K562 (cell line): ENCODE results near the gene HDAC7. TPM values are rescaled to one million over a fixed set of nuclear protein-coding genes. Genes with fewer than 3 reads are reported as not detected.
A peak's percentile ranks its signal among the peaks of the same experiment; 100 is the strongest.

ENCODE experiments used
- ATAC-seq: fragments of 200-7000 bp; cut with Tn5 transposase; 3 replicates; pipeline ENCODE4 v1.9.1; 2020; ENCODE audit warnings: moderate library complexity
- BruUV-seq: library from RNA; stranded (reverse); fragments of 400-500 nt; replicated peaks from 2 replicates; lab custom pipeline; 2021; lab: Mats Ljungman, UMichigan
- CTCF ChIA-PET: fragments of 300-600 bp; formaldehyde crosslinking; extraction: SDS; loops from one replicate; lab custom pipeline; 2021; ENCODE audit warnings: low intra/inter-chr PET ratio; lab: Yijun Ruan, JAX
- POLR2A ChIA-PET: fragments of 300-600, 350-650 bp; sonication (Branson Sonifier 250); formaldehyde crosslinking; extraction: SDS; loops from one replicate; lab custom pipeline; 2021; ENCODE audit warnings: antibody characterized with exemption, inconsistent platforms; lab: Yijun Ruan, JAX
- DNase-seq, 4 experiments: peaks; one replicate each; pipeline versions ENCODE4 v3.0.0 to v3.0.0-alpha.2; 2011 to 2018; ENCODE audit warnings: low spot score in 3 of 4, mixed read lengths in 3 of 4; ENCODE audit errors: extremely low read depth in 1 of 4
- FAIRE-seq: peaks from 2 replicates; lab custom pipeline; 2011; peaks lifted over from hg19 to GRCh38; lab: Jason Lieb, UNC
- H2AFZ ChIP-seq: 2 replicates; pipeline ENCODE4 v1.6.0; 2011; ENCODE audit warnings: low read depth, low read length, control low read depth, inconsistent platforms
- H3K27ac ChIP-seq: fragments of 200-600 bp; 3 replicates; pipeline ENCODE4 v1.8.0; 2011; ENCODE audit warnings: low read depth, mild to moderate bottlenecking, control low read depth, inconsistent platforms, low read length, moderate library complexity, mixed read lengths; ENCODE audit errors: extremely low read depth
- H3K27me3 ChIP-seq, 2 experiments: fragments of 300-600 bp in 1 of 2; 2 replicates in 1 of 2; 3 replicates in 1 of 2; pipeline versions ENCODE4 v1.6.0 to v1.8.0; 2011; ENCODE audit warnings: inconsistent platforms in 2 of 2, low read length in 2 of 2, mild to moderate bottlenecking in 1 of 2, mixed read lengths in 1 of 2, moderate library complexity in 1 of 2; ENCODE audit not compliant: control insufficient read depth in 2 of 2, insufficient read depth in 2 of 2
- H3K36me3 ChIP-seq: fragments of 300-600 bp; 3 replicates; pipeline ENCODE4 v1.8.0; 2011; ENCODE audit warnings: mild to moderate bottlenecking, low read length, inconsistent platforms; ENCODE audit not compliant: control insufficient read depth, insufficient read depth
- H3K4me1 ChIP-seq, 2 experiments: fragments of 200-600 bp in 1 of 2; replicated peaks in 1 of 2; 2 replicates in 1 of 2; 3 replicates in 1 of 2; pipeline versions ENCODE4 v1.5.1 to v1.8.0; 2011; ENCODE audit warnings: inconsistent platforms in 2 of 2, low read length in 2 of 2, mild to moderate bottlenecking in 1 of 2, mixed read lengths in 1 of 2, moderate library complexity in 1 of 2; ENCODE audit not compliant: control insufficient read depth in 2 of 2, insufficient read depth in 2 of 2
- H3K4me2 ChIP-seq: 2 replicates; pipeline ENCODE4 v1.6.1; 2011; ENCODE audit warnings: low read length, control low read depth, inconsistent platforms, mixed read lengths; ENCODE audit not compliant: insufficient read depth
- H3K4me3 ChIP-seq: fragments of 200-600 bp; sonication (generic), shearing (Covaris generic); 2 replicates; pipeline ENCODE4 v1.5.1; 2016; ENCODE audit warnings: control low read depth, inconsistent platforms
- H3K79me2 ChIP-seq: fragments of 200-600 bp; 3 replicates; pipeline ENCODE4 v1.8.0; 2011; ENCODE audit warnings: low read length, inconsistent platforms; ENCODE audit not compliant: control insufficient read depth, insufficient read depth
- H3K9ac ChIP-seq, 2 experiments: 2 replicates each; pipeline versions ENCODE4 v1.6.0 to v1.6.1; 2011; ENCODE audit warnings: low read depth in 2 of 2, low read length in 2 of 2, control low read depth in 1 of 2, inconsistent platforms in 1 of 2, mild to moderate bottlenecking in 1 of 2, mixed read lengths in 1 of 2; ENCODE audit not compliant: insufficient read depth in 1 of 2
- H3K9me1 ChIP-seq: one replicate; pipeline ENCODE4 v1.6.0; 2011; ENCODE audit warnings: inconsistent platforms, mild to moderate bottlenecking, low read length, moderate library complexity; ENCODE audit not compliant: control insufficient read depth, insufficient read depth
- H3K9me3 ChIP-seq: replicated peaks from 2 replicates; pipeline ENCODE4 v1.5.1; 2011; ENCODE audit warnings: low read depth, low read length, inconsistent platforms; ENCODE audit not compliant: control insufficient read depth, insufficient read depth
- H4K20me1 ChIP-seq: replicated peaks from 2 replicates; pipeline ENCODE4 v1.6.1; 2011; ENCODE audit warnings: low read length, inconsistent platforms, mixed read lengths; ENCODE audit not compliant: control insufficient read depth, insufficient read depth
- CBFA2T2 ChIP-seq: fragments of 450-650 bp; conservative IDR thresholded peaks from 2 replicates; pipeline ENCODE4 v1.6.1; 2017; ENCODE audit warnings: mild to moderate bottlenecking
- CXXC5 ChIP-seq: fragments of 250-450 bp; sonication (Bioruptor Pico); IDR thresholded peaks from 2 replicates; pipeline ENCODE4 v1.8.0; 2022; ENCODE audit warnings: inconsistent platforms, mild to moderate bottlenecking, moderate library complexity
- FOXM1 ChIP-seq, 2 experiments: fragments of 450-650 bp in 1 of 2; sonication (generic) in 1 of 2; formaldehyde crosslinking in 1 of 2; IDR thresholded peaks; 2 replicates each; pipeline versions ENCODE4 v1.6.1 to v1.9.0; 2017 to 2022; ENCODE audit warnings: low read depth in 2 of 2, mild to moderate bottlenecking in 2 of 2, missing genetic modification reagents in 1 of 2, moderate library complexity in 1 of 2
- KAT7 ChIP-seq: sonication (generic); formaldehyde crosslinking; IDR thresholded peaks from 2 replicates; pipeline ENCODE4 v1.8.0; 2022; ENCODE audit warnings: missing genetic modification reagents, mild to moderate bottlenecking, borderline replicate concordance
- KDM2B ChIP-seq: fragments of 250-450 bp; sonication (Bioruptor Pico); IDR thresholded peaks from 2 replicates; pipeline ENCODE4 v1.8.0; 2021; ENCODE audit warnings: mild to moderate bottlenecking, moderate library complexity
- L3MBTL2 ChIP-seq: fragments of 450-650 bp; IDR thresholded peaks from 2 replicates; pipeline ENCODE4 v1.6.1; 2016; ENCODE audit warnings: mild to moderate bottlenecking, moderate library complexity
- POLR2H ChIP-seq: IDR thresholded peaks from 2 replicates; pipeline ENCODE4 v1.6.1; 2016; ENCODE audit warnings: missing genetic modification characterization, low read depth, mild to moderate bottlenecking, control low read depth, missing compliant biosample characterization, moderate library complexity
- PRMT5 ChIP-seq: sonication (generic); formaldehyde crosslinking; IDR thresholded peaks from 2 replicates; pipeline ENCODE4 v1.5.0; 2020; ENCODE audit warnings: missing genetic modification reagents
- RREB1 ChIP-seq: fragments of 250-450 bp; sonication (Bioruptor Pico); IDR thresholded peaks from 2 replicates; pipeline ENCODE4 v1.4.0; 2020
- ZFPM2 ChIP-seq: fragments of 250-450 bp; sonication (Bioruptor Pico); IDR thresholded peaks from 2 replicates; pipeline ENCODE4 v1.5.1; 2022; ENCODE audit warnings: mild to moderate bottlenecking
- ZNF311 ChIP-seq: fragments of 250-450 bp; sonication (Bioruptor Pico); IDR thresholded peaks from 2 replicates; pipeline ENCODE4 v1.4.0; 2020; ENCODE audit warnings: mild to moderate bottlenecking, moderate library complexity
- WGBS: fragments of 100-300 bp; shearing (Covaris generic); methylation state at CpG from one replicate; pipeline ENCODE4 v1.1.6; 2016; ENCODE audit warnings: low coverage, mixed read lengths; ENCODE audit not compliant: insufficient coverage; ENCODE audit errors: missing lambda C conversion rate; 5-methylcytosine and 5-hydroxymethylcytosine counted together
- in situ Hi-C: fragments of 300-500 bp; cut with MboI; formaldehyde crosslinking; loops from 4 replicates; pipeline ENCODE4 v1.15.0; 2018; ENCODE audit warnings: inconsistent platforms, mixed read lengths
- intact Hi-C: fragments of 100-400 bp; cut with micrococcal nuclease; formaldehyde crosslinking; loops from 2 replicates; pipeline ENCODE4 v1.14.2; 2022
- polyA plus RNA-seq, 8 experiments: library from polyadenylated mRNA; depleted of rRNA in 4 of 8; stranded (reverse) in 5 of 8; unstranded in 3 of 8; fragments of >200 nt; fragmentation: Nextera tagmentation in 2 of 8; fragmentation: Illumina TruSeq in 1 of 8; extraction: Ambion mirVana in 2 of 8; extraction: Trizol in 1 of 8; gene quantifications; 2 replicates each; pipeline versions ENCODE4 v1.2.1 to v1.2.3, GENCODE V29; 2011 to 2014; ENCODE audit warnings: inconsistent platforms in 1 of 8, missing spikeins in 1 of 8
- total RNA-seq, 7 experiments: library from RNA; depleted of rRNA in 6 of 7; stranded (reverse); fragments of >200 nt in 6 of 7; fragmentation: Illumina TruSeq in 2 of 7; extraction: Trizol in 2 of 7; gene quantifications; 2 replicates each; pipeline versions ENCODE4 v1.2.1 to v1.2.3, GENCODE V29; 2011 to 2021; ENCODE audit warnings: low replicate concordance in 1 of 7
- TF ChIP-seq, protein P1 (sequence below): sonication (generic); formaldehyde crosslinking; IDR thresholded peaks from 2 replicates; pipeline ENCODE4 v1.8.0; 2022; ENCODE audit warnings: mild to moderate bottlenecking, low read depth, missing genetic modification reagents

Gene HDAC7
- total and polyA plus RNA-seq, 9 of the 15 experiments (the other 6 are each of a cell fraction or from before 2014, with no cell fraction given): 2.5 to 129 (median 31.1) TPM

DNA sequence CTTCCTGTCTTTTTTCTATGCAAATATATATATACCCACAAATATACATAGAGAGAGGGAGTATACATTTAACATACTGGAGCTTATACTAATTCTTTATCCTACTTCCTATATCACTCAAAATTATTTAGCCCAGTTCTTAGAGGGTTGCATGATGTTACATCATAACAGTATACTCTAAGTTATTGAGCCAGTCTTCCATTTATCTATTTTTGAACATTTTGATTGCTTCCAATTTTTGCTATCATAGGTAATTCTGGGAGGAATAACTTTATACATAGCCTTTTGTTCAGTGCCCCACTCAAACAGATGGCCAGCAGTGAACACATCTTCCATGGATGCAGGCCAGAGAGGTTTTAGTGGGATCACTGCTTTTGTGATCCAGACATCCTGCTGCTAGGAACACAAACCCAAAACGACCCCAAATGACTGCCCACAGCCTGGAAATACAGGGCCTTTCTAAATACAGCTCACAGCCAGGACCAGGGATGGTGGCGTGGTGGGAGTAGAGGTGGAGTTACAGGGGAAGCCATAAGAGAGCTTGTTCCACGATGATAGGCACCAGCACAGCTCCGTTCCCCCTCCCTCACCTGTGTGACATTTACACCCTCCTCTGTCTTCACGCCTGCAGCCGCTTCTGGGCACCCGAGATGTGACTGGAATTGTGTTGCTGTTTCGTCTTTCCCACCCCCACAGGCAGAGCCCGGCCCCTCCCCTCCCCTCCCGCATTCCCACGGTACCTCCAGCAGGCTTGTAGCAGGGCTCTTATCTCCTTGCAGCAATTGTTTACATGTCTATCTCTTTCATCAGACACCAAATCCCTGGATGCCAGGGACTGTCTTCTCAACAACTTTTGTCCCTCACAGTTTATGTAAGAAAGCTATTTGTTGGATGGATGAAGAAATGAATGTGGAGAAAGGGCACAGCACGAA, 30.7 kb upstream of the HDAC7 start:
- Histone ChIP-seq H3K36me3 (no peaks in the 10 kb centered on the region), H3K27ac (no peak overlapping the region; the same call in 2 of the 3 replicates), H3K27me3 (no peaks in the 10 kb centered on the region), H3K9ac (peak overlapping the region; percentile 15 to 54; a peak in 2 of 4 replicates), H4K20me1 (0 out of 2 replicates have a peak, but pooled peaks cover 5% of the 10 kb centered on the region), H3K4me1 (peaks cover 5 to 22% of the 10 kb centered on the region in 2 experiments; a peak in 3 of 5 replicates), H3K4me3 (no peak overlapping the region), H2AFZ (peak overlapping the region; percentile 52), H3K4me2 (peak overlapping the region; percentile 75), H3K9me3 (no peaks in the 10 kb centered on the region), H3K79me2 (no peaks in the 10 kb centered on the region), H3K9me1 (no peaks in the 10 kb centered on the region)
- 8% methylated on average over 5 of the region's 12 CpGs for whole genome bisulfite sequencing
- POLR2A ChIA-PET: interaction anchor here (0.6 to 1.5 kb wide), 6 partner anchors 9 to 318 kb away, joined by 3 to 5 read pairs (median 4); no protein-coding TSS in a partner anchor
- DNase-seq (peak; percentile 69 to 84 (median 75)), ATAC-seq (peak; percentile 81), FAIRE-seq (peak; percentile 66)
- in situ Hi-C loops: no loop called here
- intact Hi-C loops: no loop called here
- CTCF ChIA-PET: no interaction called here
- no TSS peak for BruUV-seq
- TF ChIP-seq CXXC5 (CRISPR knock-in tag) (peak; percentile 35; the same call in 1 of the 2 replicates), POLR2H (tag) (peak; percentile 53), ZFPM2 (no peak), FOXM1 (IDR thresholded peaks at IDR 0.05; ENCODE audit: low read depth) (no peak; the same call in 1 of the 2 replicates), FOXM1 (CRISPR knock-in tag; IDR thresholded peaks at IDR 0.05; ENCODE audit: low read depth) (no peak), CBFA2T2 (peak; percentile 66), L3MBTL2 (peak; percentile 75), KAT7 (CRISPR knock-in tag) (no peak), PRMT5 (CRISPR knock-in tag) (no peak), KDM2B (CRISPR knock-in tag) (no peak), RREB1 (no peak), ZNF311 (CRISPR knock-in tag) (0 out of 2 replicates have a peak, but pooled peaks have one; percentile 10)
- TF ChIP-seq, protein P1, sequence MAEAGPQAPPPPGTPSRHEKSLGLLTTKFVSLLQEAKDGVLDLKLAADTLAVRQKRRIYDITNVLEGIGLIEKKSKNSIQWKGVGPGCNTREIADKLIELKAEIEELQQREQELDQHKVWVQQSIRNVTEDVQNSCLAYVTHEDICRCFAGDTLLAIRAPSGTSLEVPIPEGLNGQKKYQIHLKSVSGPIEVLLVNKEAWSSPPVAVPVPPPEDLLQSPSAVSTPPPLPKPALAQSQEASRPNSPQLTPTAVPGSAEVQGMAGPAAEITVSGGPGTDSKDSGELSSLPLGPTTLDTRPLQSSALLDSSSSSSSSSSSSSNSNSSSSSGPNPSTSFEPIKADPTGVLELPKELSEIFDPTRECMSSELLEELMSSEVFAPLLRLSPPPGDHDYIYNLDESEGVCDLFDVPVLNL (CRISPR knock-in tag): no peak
